K562 (cell line): ENCODE measurements around the gene CCR2. TPM values are rescaled to one million over a fixed set of nuclear protein-coding genes. Genes with fewer than 3 reads are reported as not detected.

Source experiments
- BACH1 ChIP-seq: fragments of 200-800 bp; sonication (Bioruptor generic); IDR thresholded peaks from 2 replicates; pipeline ENCODE4 v1.6.1; 2016; ENCODE audit warnings: missing genetic modification characterization, missing compliant biosample characterization
- DEAF1 ChIP-seq: fragments of 450-650 bp; formaldehyde crosslinking; IDR thresholded peaks from 2 replicates; pipeline ENCODE4 v1.4.0; 2020; ENCODE audit warnings: mild to moderate bottlenecking, moderate library complexity
- EHMT2 ChIP-seq: fragments of 450-650 bp; IDR thresholded peaks from 2 replicates; pipeline ENCODE4 v1.6.1; 2018; ENCODE audit warnings: antibody characterized with exemption
- FOXA1 ChIP-seq: fragments of 450-650 bp; IDR thresholded peaks from 2 replicates; pipeline ENCODE4 v1.6.1; 2016; ENCODE audit warnings: mild to moderate bottlenecking, borderline replicate concordance
- HINFP ChIP-seq: fragments of 450-650 bp; conservative IDR thresholded peaks from 2 replicates; pipeline ENCODE4 v1.6.1; 2016; ENCODE audit warnings: missing genetic modification characterization, low read depth, mild to moderate bottlenecking, control low read depth, missing compliant biosample characterization
- LEF1 ChIP-seq: fragments of 450-650 bp; IDR thresholded peaks from 2 replicates; pipeline ENCODE4 v1.6.1; 2016; ENCODE audit warnings: mild to moderate bottlenecking
- NFE2L1 ChIP-seq: fragments of 450-650 bp; IDR thresholded peaks from 2 replicates; pipeline ENCODE4 v1.6.1; 2016; ENCODE audit warnings: missing genetic modification characterization, low read depth, mild to moderate bottlenecking, missing compliant biosample characterization, moderate library complexity, borderline replicate concordance
- NONO ChIP-seq, 2 experiments: fragments of 200-400 bp in 1 of 2; fragments of 450-650 bp in 1 of 2; formaldehyde crosslinking in 1 of 2; IDR thresholded peaks; 2 replicates each; pipeline ENCODE4 v1.6.1; 2017; ENCODE audit warnings: low read depth in 2 of 2, mild to moderate bottlenecking in 2 of 2, moderate library complexity in 2 of 2, low read length in 1 of 2
- PML ChIP-seq: IDR thresholded peaks from 2 replicates; pipeline ENCODE4 v1.6.1; 2012; ENCODE audit warnings: low read length, inconsistent platforms
- SFPQ ChIP-seq: fragments of 200-400 bp; formaldehyde crosslinking; IDR thresholded peaks from 2 replicates; pipeline ENCODE4 v1.6.1; 2017; ENCODE audit warnings: mild to moderate bottlenecking, low read depth, low read length, moderate library complexity
- SRSF1 ChIP-seq: fragments of 200-400 bp; formaldehyde crosslinking; IDR thresholded peaks from 2 replicates; pipeline ENCODE4 v1.6.1; 2017; ENCODE audit warnings: mild to moderate bottlenecking, low read depth, low read length, moderate library complexity
- TAF9B ChIP-seq: fragments of 450-650 bp; IDR thresholded peaks from 2 replicates; pipeline ENCODE4 v1.6.1; 2018; ENCODE audit warnings: mild to moderate bottlenecking; ENCODE audit not compliant: partially characterized antibody
- TCF15 ChIP-seq: fragments of 250-450 bp; sonication (Bioruptor Pico); IDR thresholded peaks from 2 replicates; pipeline ENCODE4 v1.8.0; 2022; ENCODE audit warnings: moderate library complexity, mild to moderate bottlenecking, inconsistent platforms
- XRCC3 ChIP-seq: fragments of 450-650 bp; IDR thresholded peaks from 2 replicates; pipeline ENCODE4 v1.6.1; 2017; ENCODE audit warnings: mild to moderate bottlenecking, moderate library complexity
- ZBTB17 ChIP-seq: fragments of 450-650 bp; formaldehyde crosslinking; IDR thresholded peaks from 2 replicates; pipeline ENCODE4 v1.4.0; 2020; ENCODE audit warnings: mild to moderate bottlenecking
- ZBTB34 ChIP-seq: fragments of 250-450 bp; sonication (Bioruptor Pico); IDR thresholded peaks from 2 replicates; pipeline ENCODE4 v1.8.0; 2021; ENCODE audit warnings: mild to moderate bottlenecking, moderate library complexity
- ZFP91 ChIP-seq: sonication (generic); formaldehyde crosslinking; IDR thresholded peaks from 2 replicates; pipeline ENCODE4 v1.8.0; 2022; ENCODE audit warnings: mild to moderate bottlenecking, missing genetic modification reagents
- ZKSCAN1 ChIP-seq: fragments of 150-350 bp; IDR thresholded peaks from 2 replicates; pipeline ENCODE4 v1.6.1; 2016; ENCODE audit warnings: low read depth, low read length
- ZNF175 ChIP-seq: fragments of 200-800 bp; sonication (Bioruptor generic); IDR thresholded peaks from 2 replicates; pipeline ENCODE4 v1.6.1; 2016; ENCODE audit warnings: low read depth, mild to moderate bottlenecking, missing genetic modification characterization, missing compliant biosample characterization
- ZNF77 ChIP-seq: fragments of 250-450 bp; sonication (Bioruptor Pico); IDR thresholded peaks from 2 replicates; pipeline ENCODE4 v1.5.0; 2020
- polyA plus RNA-seq, 8 experiments: library from polyadenylated mRNA; depleted of rRNA in 4 of 8; stranded (reverse) in 5 of 8; unstranded in 3 of 8; fragments of >200 nt; fragmentation: Nextera tagmentation in 2 of 8; fragmentation: Illumina TruSeq in 1 of 8; extraction: Ambion mirVana in 2 of 8; extraction: Trizol in 1 of 8; gene quantifications; 2 replicates each; pipeline versions ENCODE4 v1.2.1 to v1.2.3, GENCODE V29; 2011 to 2014; ENCODE audit warnings: inconsistent platforms in 1 of 8, missing spikeins in 1 of 8
- total RNA-seq, 7 experiments: library from RNA; depleted of rRNA in 6 of 7; stranded (reverse); fragments of >200 nt in 6 of 7; fragmentation: Illumina TruSeq in 2 of 7; extraction: Trizol in 2 of 7; gene quantifications; 2 replicates each; pipeline versions ENCODE4 v1.2.1 to v1.2.3, GENCODE V29; 2011 to 2021; ENCODE audit warnings: low replicate concordance in 1 of 7

Gene CCR2
- total and polyA plus RNA-seq, 9 of the 15 experiments (the other 6 are each of a cell fraction or from before 2014, with no cell fraction given), result not detected

GRCh38 chr3:46406443-46406787, 52.5 kb downstream of the CCR2 start (continued):
- TF ChIP-seq ZNF175 (CRISPR knock-in tag), result no peak
- no peak for TF ChIP-seq TAF9B
- TF ChIP-seq SFPQ, result no peak
- TF ChIP-seq TCF15, result no peak
- TF ChIP-seq EHMT2, result no peak
- no peak for TF ChIP-seq NONO (IDR thresholded peaks at IDR 0.05; ENCODE audit: low read depth in 2 of 2, low read length in 1 of 2)
- no peak for TF ChIP-seq BACH1 (tag)
- no peak for TF ChIP-seq DEAF1 (CRISPR knock-in tag)
- TF ChIP-seq XRCC3, result no peak
- no peak for TF ChIP-seq FOXA1
- no peak for TF ChIP-seq NFE2L1 (tag)
- TF ChIP-seq ZBTB17 (CRISPR knock-in tag), result no peak
- no peak for TF ChIP-seq ZFP91 (CRISPR knock-in tag)
- TF ChIP-seq ZNF77 (CRISPR knock-in tag), result no peak
- TF ChIP-seq LEF1, result no peak
- TF ChIP-seq SRSF1, result no peak
- TF ChIP-seq PML, result no peak
- no peak for TF ChIP-seq ZBTB34
- no peak for TF ChIP-seq HINFP (tag)
- no peak for TF ChIP-seq ZKSCAN1
